ENCODE data around the gene DUT.

Gene DUT

DNA sequence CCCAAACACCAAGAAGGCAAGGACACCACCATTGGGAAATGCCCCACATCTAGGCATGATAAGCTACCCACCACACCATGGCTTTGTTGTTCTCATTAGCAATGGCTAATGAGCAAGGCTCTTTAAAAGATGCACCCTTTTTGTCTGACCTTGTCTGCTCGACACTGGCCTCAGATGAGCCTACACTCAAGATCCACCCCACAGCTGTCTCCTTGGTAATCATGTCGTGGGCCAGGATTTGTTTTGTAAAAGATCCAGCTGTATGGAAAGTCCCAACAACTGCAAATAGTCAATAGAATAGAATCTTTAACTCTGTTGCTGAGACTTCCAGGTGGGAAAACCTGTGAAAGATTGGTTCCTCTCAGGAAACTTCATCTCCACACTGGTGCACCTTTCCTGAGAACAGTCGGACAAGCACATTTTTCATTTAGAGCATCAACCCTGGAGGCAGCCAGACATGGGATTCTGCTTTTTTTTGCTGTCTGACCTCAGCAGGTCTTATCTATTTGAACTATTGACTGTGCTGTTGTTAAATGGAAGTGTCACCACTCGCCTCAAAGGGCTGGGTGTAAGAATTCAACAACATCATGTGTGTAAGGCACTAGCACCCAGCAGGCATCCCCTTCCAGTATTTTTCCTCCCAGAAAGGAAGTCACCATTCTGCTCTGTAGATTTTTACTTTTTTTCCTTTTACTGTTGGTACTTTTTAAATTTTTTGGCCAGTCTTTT is 35.5 kb downstream of the DUT start:
- Histone ChIP-seq H3K9ac (ENCODE audit: low read depth in 1 of 2, low read length in 2 of 2) (no peak overlapping the region), H3K27me3 (ENCODE audit: control insufficient read depth in 2 of 2, insufficient read depth in 2 of 2, low read length in 2 of 2) (no peaks in the 10 kb centered on the region), H3K36me3 (ENCODE audit: control insufficient read depth in 2 of 2, insufficient read depth in 2 of 2, low read length in 2 of 2) (no peaks in the 10 kb centered on the region), H3K27ac (ENCODE audit: low read depth in 2 of 2, low read length in 2 of 2) (no peak overlapping the region), H3K4me3 (ENCODE audit: low read length in 2 of 2) (no peak overlapping the region), H3K9me3 (ENCODE audit: control insufficient read depth in 2 of 2, low read length in 2 of 2) (no peaks in the 10 kb centered on the region), H3K4me1 (ENCODE audit: control insufficient read depth in 2 of 2, insufficient read depth in 2 of 2, low read length in 2 of 2) (no peaks in the 10 kb centered on the region)

DNA sequence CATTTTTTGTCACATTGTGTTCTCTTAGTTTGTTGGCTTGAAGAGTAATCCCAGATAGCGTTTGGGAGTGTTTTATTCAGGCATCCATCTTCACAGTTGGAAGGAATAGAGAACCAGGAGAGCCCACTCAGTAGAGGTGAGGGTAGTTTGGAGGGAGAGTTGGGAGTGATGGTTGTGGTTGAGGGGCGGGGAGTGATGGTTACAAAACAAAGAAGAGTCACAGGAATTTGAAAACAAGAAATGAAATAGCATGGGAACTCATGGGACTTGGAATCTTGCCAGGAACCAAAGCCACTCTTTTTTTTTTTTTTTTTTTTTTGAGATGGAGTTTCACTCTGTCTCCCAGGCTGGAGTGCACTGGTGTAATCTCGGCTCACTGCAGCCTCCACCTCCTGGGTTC is 36.3 kb downstream of the DUT start:
- no peak overlapping the region for H3K27ac ChIP-seq (ENCODE audit: low read depth in 2 of 2, low read length in 2 of 2)
- no peak overlapping the region for H3K9ac ChIP-seq (ENCODE audit: low read depth in 1 of 2, low read length in 2 of 2)
- H3K4me1 ChIP-seq (ENCODE audit: control insufficient read depth in 2 of 2, insufficient read depth in 2 of 2, low read length in 2 of 2), result no peaks in the 10 kb centered on the region
- H3K4me3 ChIP-seq (ENCODE audit: low read length in 2 of 2), result no peak overlapping the region
- H3K9me3 ChIP-seq (ENCODE audit: control insufficient read depth in 2 of 2, low read length in 2 of 2), result no peaks in the 10 kb centered on the region
- H3K27me3 ChIP-seq (ENCODE audit: control insufficient read depth in 2 of 2, insufficient read depth in 2 of 2, low read length in 2 of 2), result no peaks in the 10 kb centered on the region
- H3K36me3 ChIP-seq (ENCODE audit: control insufficient read depth in 2 of 2, insufficient read depth in 2 of 2, low read length in 2 of 2), result no peaks in the 10 kb centered on the region

DNA sequence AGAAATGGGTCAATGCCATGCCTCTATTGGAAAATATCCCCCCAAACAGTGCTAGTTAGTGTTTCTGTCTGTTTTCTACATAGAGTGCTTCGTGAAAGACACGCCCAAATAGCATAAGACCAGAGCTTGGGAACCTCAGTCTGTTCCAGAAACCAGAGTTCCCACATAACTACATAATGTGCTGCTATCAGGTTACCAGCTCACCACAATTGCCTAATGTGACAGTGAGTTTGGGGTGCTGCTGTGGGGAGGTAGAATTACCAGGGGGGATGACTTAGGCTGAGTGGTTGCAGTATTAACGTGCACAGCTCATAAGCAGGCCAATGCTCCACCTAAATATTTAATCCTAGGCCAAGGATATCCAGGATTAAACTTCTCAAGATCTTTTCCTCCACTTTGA is 39.2 kb downstream of the DUT start:
- no peaks in the 10 kb centered on the region for H3K4me1 ChIP-seq (ENCODE audit: control insufficient read depth in 2 of 2, insufficient read depth in 2 of 2, low read length in 2 of 2)
- no peak overlapping the region for H3K9ac ChIP-seq (ENCODE audit: low read depth in 1 of 2, low read length in 2 of 2)
- no peak overlapping the region for H3K27ac ChIP-seq (ENCODE audit: low read depth in 2 of 2, low read length in 2 of 2)
- H3K36me3 ChIP-seq (ENCODE audit: control insufficient read depth in 2 of 2, insufficient read depth in 2 of 2, low read length in 2 of 2), result no peaks in the 10 kb centered on the region
- H3K27me3 ChIP-seq (ENCODE audit: control insufficient read depth in 2 of 2, insufficient read depth in 2 of 2, low read length in 2 of 2), result no peaks in the 10 kb centered on the region
- no peaks in the 10 kb centered on the region for H3K9me3 ChIP-seq (ENCODE audit: control insufficient read depth in 2 of 2, low read length in 2 of 2)
- H3K4me3 ChIP-seq (ENCODE audit: low read length in 2 of 2), result no peak overlapping the region

DNA sequence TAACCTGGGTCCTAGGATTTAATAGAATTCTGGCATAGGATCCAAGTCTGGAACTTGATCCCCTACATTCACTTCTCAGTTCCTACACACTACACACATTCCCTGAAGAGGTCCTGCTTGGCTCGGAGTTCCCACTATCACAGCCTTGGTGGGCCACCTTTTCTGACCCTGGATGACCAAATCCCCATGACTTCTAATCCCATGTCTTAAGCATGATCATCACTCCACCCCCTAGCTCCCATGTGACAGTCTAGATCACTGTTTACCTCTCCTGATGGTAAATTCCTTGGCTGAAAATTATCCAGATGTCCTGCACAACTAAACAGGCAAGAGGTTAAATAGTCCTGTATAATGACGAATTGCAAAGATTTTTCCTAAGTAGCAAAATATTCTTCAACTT is 40.3 kb downstream of the DUT start:
- Histone ChIP-seq H3K4me3 (ENCODE audit: low read length in 2 of 2) (no peak overlapping the region), H3K27me3 (ENCODE audit: control insufficient read depth in 2 of 2, insufficient read depth in 2 of 2, low read length in 2 of 2) (no peaks in the 10 kb centered on the region), H3K9ac (ENCODE audit: low read depth in 1 of 2, low read length in 2 of 2) (no peak overlapping the region), H3K27ac (ENCODE audit: low read depth in 2 of 2, low read length in 2 of 2) (no peak overlapping the region), H3K4me1 (ENCODE audit: control insufficient read depth in 2 of 2, insufficient read depth in 2 of 2, low read length in 2 of 2) (no peaks in the 10 kb centered on the region), H3K36me3 (ENCODE audit: control insufficient read depth in 2 of 2, insufficient read depth in 2 of 2, low read length in 2 of 2) (no peaks in the 10 kb centered on the region), H3K9me3 (ENCODE audit: control insufficient read depth in 2 of 2, low read length in 2 of 2) (no peaks in the 10 kb centered on the region)

DNA sequence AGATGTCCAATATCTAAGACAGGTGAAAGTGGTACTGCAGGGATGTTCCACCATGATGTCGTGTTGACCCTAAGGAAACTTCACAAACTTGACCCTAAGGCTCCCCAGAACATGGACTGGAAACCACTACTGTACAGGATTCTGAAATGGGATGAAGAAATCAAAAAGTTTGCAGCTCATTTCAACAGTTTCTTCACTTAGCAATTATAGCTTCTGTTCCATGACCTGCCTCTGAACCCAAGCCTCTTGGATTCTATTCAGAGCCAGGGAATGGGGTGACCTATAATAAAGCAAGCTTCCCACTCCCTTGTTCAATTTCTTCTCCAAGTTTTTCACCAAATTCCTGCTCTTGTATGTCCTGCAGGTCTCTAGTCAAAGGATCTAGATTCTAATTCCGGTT is 40.7 kb downstream of the DUT start:
- Histone ChIP-seq H3K9ac (ENCODE audit: low read depth in 1 of 2, low read length in 2 of 2) (no peak overlapping the region), H3K4me1 (ENCODE audit: control insufficient read depth in 2 of 2, insufficient read depth in 2 of 2, low read length in 2 of 2) (no peaks in the 10 kb centered on the region), H3K27ac (ENCODE audit: low read depth in 2 of 2, low read length in 2 of 2) (no peak overlapping the region), H3K4me3 (ENCODE audit: low read length in 2 of 2) (no peak overlapping the region), H3K9me3 (ENCODE audit: control insufficient read depth in 2 of 2, low read length in 2 of 2) (no peaks in the 10 kb centered on the region), H3K27me3 (ENCODE audit: control insufficient read depth in 2 of 2, insufficient read depth in 2 of 2, low read length in 2 of 2) (no peaks in the 10 kb centered on the region), H3K36me3 (ENCODE audit: control insufficient read depth in 2 of 2, insufficient read depth in 2 of 2, low read length in 2 of 2) (no peaks in the 10 kb centered on the region)

DNA sequence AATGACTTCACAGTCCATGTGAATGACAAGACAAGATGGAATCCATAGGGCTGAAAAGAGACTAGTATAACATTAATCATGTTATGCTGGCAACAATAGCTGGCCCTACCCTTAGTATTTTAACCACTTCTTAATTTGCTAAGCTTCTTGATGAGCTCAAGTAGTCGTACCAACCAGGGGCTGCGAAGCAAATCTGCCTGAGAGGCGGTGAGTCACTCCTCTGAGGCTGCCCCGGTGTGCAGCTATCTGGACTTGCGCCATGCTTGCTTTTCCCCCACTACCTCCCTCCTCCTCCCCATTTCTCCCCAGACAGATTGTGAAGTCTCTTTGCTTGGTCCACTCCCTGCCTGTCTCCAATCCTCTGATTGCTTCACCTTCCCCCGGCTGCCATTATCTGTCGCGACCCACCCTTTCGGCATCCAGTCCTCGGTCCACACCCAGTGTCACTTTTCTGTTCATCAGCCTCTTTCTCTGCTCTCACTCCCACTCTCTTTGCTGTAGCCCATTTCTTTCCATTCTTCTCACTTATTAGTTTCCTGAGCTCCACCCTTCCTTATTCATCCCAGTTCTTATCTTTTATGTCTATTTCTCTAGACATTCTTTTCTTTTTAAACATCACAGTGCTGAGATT is 42.7 kb downstream of the DUT start:
- Histone ChIP-seq H3K27me3 (ENCODE audit: control insufficient read depth in 2 of 2, insufficient read depth in 2 of 2, low read length in 2 of 2) (no peaks in the 10 kb centered on the region), H3K4me1 (ENCODE audit: control insufficient read depth in 2 of 2, insufficient read depth in 2 of 2, low read length in 2 of 2) (no peaks in the 10 kb centered on the region), H3K9me3 (ENCODE audit: control insufficient read depth in 2 of 2, low read length in 2 of 2) (no peaks in the 10 kb centered on the region), H3K9ac (ENCODE audit: low read depth in 1 of 2, low read length in 2 of 2) (no peak overlapping the region), H3K27ac (ENCODE audit: low read depth in 2 of 2, low read length in 2 of 2) (no peak overlapping the region), H3K36me3 (ENCODE audit: control insufficient read depth in 2 of 2, insufficient read depth in 2 of 2, low read length in 2 of 2) (no peaks in the 10 kb centered on the region), H3K4me3 (ENCODE audit: low read length in 2 of 2) (no peak overlapping the region)

DNA sequence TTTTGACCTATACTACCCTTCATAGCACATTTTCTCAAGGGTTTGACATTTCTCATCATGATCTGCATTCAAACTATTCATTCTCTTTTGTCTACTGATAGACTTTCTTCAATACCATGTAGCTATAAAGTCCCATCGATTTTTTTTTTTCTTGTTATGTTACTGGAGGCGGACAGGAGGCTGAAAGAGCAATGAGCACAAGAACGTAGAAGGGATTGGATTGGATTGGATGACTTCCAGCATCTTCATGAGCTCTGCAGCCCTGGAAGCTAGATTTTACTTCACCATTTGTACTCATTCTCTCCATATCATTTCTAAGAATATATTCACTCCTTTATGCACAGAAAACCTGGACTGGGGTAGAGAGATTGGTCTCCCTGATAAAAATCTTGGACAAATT is 43.2 kb downstream of the DUT start:
- no peak overlapping the region for H3K9ac ChIP-seq (ENCODE audit: low read depth in 1 of 2, low read length in 2 of 2)
- H3K27ac ChIP-seq (ENCODE audit: low read depth in 2 of 2, low read length in 2 of 2), result no peak overlapping the region
- H3K9me3 ChIP-seq (ENCODE audit: control insufficient read depth in 2 of 2, low read length in 2 of 2), result no peaks in the 10 kb centered on the region
- H3K4me1 ChIP-seq (ENCODE audit: control insufficient read depth in 2 of 2, insufficient read depth in 2 of 2, low read length in 2 of 2), result no peaks in the 10 kb centered on the region
- no peak overlapping the region for H3K4me3 ChIP-seq (ENCODE audit: low read length in 2 of 2)
- no peaks in the 10 kb centered on the region for H3K36me3 ChIP-seq (ENCODE audit: control insufficient read depth in 2 of 2, insufficient read depth in 2 of 2, low read length in 2 of 2)
- no peaks in the 10 kb centered on the region for H3K27me3 ChIP-seq (ENCODE audit: control insufficient read depth in 2 of 2, insufficient read depth in 2 of 2, low read length in 2 of 2)

DNA sequence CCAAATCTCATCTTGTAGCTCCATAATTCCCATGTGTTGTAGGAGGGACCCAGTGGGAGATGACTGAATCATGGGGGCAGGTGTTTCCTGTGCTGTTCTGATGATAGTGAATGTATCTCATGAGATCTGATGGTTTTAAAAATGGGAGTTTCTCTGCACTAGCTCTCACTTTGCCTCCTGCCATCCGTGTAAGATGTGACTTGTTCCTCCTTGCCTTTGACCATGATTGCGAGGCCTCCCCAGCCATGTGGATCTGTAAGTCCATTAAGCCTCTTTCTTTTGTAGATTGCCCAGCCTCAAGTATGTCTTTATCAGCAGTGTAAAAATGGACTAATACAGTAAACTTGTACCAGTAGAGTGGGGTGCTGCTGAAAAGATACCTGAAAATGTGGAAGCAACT is 44.5 kb downstream of the DUT start:
- no peaks in the 10 kb centered on the region for H3K9me3 ChIP-seq (ENCODE audit: control insufficient read depth in 2 of 2, low read length in 2 of 2)
- H3K36me3 ChIP-seq (ENCODE audit: control insufficient read depth in 2 of 2, insufficient read depth in 2 of 2, low read length in 2 of 2), result no peaks in the 10 kb centered on the region
- no peak overlapping the region for H3K27ac ChIP-seq (ENCODE audit: low read depth in 2 of 2, low read length in 2 of 2)
- H3K4me3 ChIP-seq (ENCODE audit: low read length in 2 of 2), result no peak overlapping the region
- no peaks in the 10 kb centered on the region for H3K27me3 ChIP-seq (ENCODE audit: control insufficient read depth in 2 of 2, insufficient read depth in 2 of 2, low read length in 2 of 2)
- H3K9ac ChIP-seq (ENCODE audit: low read depth in 1 of 2, low read length in 2 of 2), result no peak overlapping the region
- no peaks in the 10 kb centered on the region for H3K4me1 ChIP-seq (ENCODE audit: control insufficient read depth in 2 of 2, insufficient read depth in 2 of 2, low read length in 2 of 2)

DNA sequence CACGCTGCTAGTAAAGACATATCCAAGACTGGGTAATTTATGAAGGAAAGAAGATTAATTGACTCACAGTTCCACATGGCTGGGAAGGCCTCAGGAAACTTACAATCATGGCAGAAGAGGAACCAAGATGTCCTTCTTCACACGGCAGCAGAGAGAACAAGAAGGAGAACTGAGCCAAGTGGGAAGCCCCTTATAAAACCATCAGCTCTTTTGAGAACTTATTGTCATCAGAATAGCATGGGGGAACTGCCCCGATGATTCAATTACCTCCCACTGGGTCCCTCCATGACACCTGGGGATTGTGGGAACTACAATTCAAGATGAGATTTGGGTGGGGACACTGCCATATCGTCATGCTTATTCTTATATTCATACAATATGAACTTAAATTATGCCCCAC is 49.0 kb downstream of the DUT start:
- H3K9me3 ChIP-seq (ENCODE audit: control insufficient read depth in 2 of 2, low read length in 2 of 2), result no peaks in the 10 kb centered on the region
- H3K9ac ChIP-seq (ENCODE audit: low read depth in 1 of 2, low read length in 2 of 2), result no peak overlapping the region
- no peak overlapping the region for H3K4me3 ChIP-seq (ENCODE audit: low read length in 2 of 2)

DNA sequence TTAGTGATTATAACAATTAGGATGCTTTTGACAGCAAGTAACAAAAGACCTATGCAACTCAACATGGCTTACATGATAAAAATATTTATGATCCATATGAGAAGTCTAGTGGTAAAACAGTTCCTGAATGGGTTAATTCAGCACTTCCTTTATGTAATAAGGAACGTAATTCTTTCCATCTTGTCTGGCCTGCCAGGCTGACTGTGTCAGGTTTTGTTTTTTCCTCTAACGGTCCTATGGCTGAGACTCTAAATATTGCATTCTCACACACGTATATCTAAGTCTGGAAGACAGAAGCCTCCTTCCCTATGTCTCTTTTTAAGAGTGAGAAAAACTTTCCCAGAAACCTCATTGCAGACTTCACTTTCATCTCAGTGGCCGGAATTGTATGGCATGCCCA is 50.6 kb downstream of the DUT start:
- no peaks in the 10 kb centered on the region for H3K9me3 ChIP-seq (ENCODE audit: control insufficient read depth in 2 of 2, low read length in 2 of 2)

More for the DNA sequence above, 49.0 kb downstream of the DUT start:
- Histone ChIP-seq H3K4me1 (ENCODE audit: control insufficient read depth in 2 of 2, insufficient read depth in 2 of 2, low read length in 2 of 2) (no peaks in the 10 kb centered on the region), H3K36me3 (ENCODE audit: control insufficient read depth in 2 of 2, insufficient read depth in 2 of 2, low read length in 2 of 2) (no peaks in the 10 kb centered on the region), H3K27ac (ENCODE audit: low read depth in 2 of 2, low read length in 2 of 2) (no peak overlapping the region), H3K27me3 (ENCODE audit: control insufficient read depth in 2 of 2, insufficient read depth in 2 of 2, low read length in 2 of 2) (no peaks in the 10 kb centered on the region)

More for the DNA sequence above, 50.6 kb downstream of the DUT start:
- no peaks in the 10 kb centered on the region for H3K27me3 ChIP-seq (ENCODE audit: control insufficient read depth in 2 of 2, insufficient read depth in 2 of 2, low read length in 2 of 2)
- H3K4me1 ChIP-seq (ENCODE audit: control insufficient read depth in 2 of 2, insufficient read depth in 2 of 2, low read length in 2 of 2), result no peaks in the 10 kb centered on the region
- H3K36me3 ChIP-seq (ENCODE audit: control insufficient read depth in 2 of 2, insufficient read depth in 2 of 2, low read length in 2 of 2), result no peaks in the 10 kb centered on the region
- H3K4me3 ChIP-seq (ENCODE audit: low read length in 2 of 2), result no peak overlapping the region
- no peak overlapping the region for H3K27ac ChIP-seq (ENCODE audit: low read depth in 2 of 2, low read length in 2 of 2)
- no peak overlapping the region for H3K9ac ChIP-seq (ENCODE audit: low read depth in 1 of 2, low read length in 2 of 2)
